Amygdala (tissue), 56 donors: ENCODE data around the gene POLR1D.

ENCODE experiments used
- DNase-seq, 56 donors: peaks; one replicate each; lab custom pipeline; 2025; lab: John Stamatoyannopoulos, UW

Gene POLR1D

GRCh38 chr13:27636589-27637288, 15.0 kb downstream of the POLR1D start:
- DNase-seq, result no peak

GRCh38 chr13:27637289-27637626, 15.6 kb downstream of the POLR1D start:
- no peak for DNase-seq

GRCh38 chr13:27638001-27638400, 16.3 kb downstream of the POLR1D start:
- no peak for DNase-seq

GRCh38 chr13:27638521-27638920, 16.8 kb downstream of the POLR1D start:
- DNase-seq, result peak in 2 of 56 donors; percentile 2 to 19

GRCh38 chr13:27639186-27639585, 17.5 kb downstream of the POLR1D start:
- no peak for DNase-seq

GRCh38 chr13:27641711-27642502, 20.2 kb downstream of the POLR1D start:
- DNase-seq, result no peak

- DNase-seq, result no peak
Observed at GRCh38 chr13:27643334-27644132, 21.8 kb downstream of the POLR1D start.

- DNase-seq, result peak in 1 of 56 donors; percentile 9
Observed at GRCh38 chr13:27644302-27644701, 22.6 kb downstream of the POLR1D start.

- DNase-seq, result no peak
Observed at GRCh38 chr13:27650312-27650711, 28.6 kb downstream of the POLR1D start.

- DNase-seq, result no peak
Observed at GRCh38 chr13:27654059-27654458, 32.4 kb downstream of the POLR1D start.

GRCh38 chr13:27654816-27655215, 33.1 kb downstream of the POLR1D start:
- DNase-seq, result no peak

GRCh38 chr13:27657724-27658123, 36.0 kb downstream of the POLR1D start:
- DNase-seq, result no peak

- DNase-seq, result no peak
Observed at GRCh38 chr13:27658546-27658945, 36.9 kb downstream of the POLR1D start.

GRCh38 chr13:27659145-27659865, 37.6 kb downstream of the POLR1D start:
- no peak for DNase-seq

- DNase-seq, result no peak
Observed at GRCh38 chr13:27660511-27660910, 38.8 kb downstream of the POLR1D start.

GRCh38 chr13:27661017-27661416, 39.3 kb downstream of the POLR1D start:
- DNase-seq, result no peak

- no peak for DNase-seq
Observed at GRCh38 chr13:27662738-27663470, 41.2 kb downstream of the POLR1D start.

- DNase-seq, result no peak
Observed at GRCh38 chr13:27663947-27664346, 42.3 kb downstream of the POLR1D start.

- DNase-seq, result no peak
Observed at GRCh38 chr13:27665333-27665732, 43.6 kb downstream of the POLR1D start.

- DNase-seq, result no peak
Observed at GRCh38 chr13:27665761-27666160, 44.1 kb downstream of the POLR1D start.
